DOHH2 (cell line): Measurements from ENCODE around the gene ZFYVE16.
"Not testable (repeated sequence)": the region's sequence is repeated elsewhere in the genome, so short reads cannot be mapped to it uniquely, and the experiment has no call there.

ENCODE experiments used
- H3F3A ChIP-seq: fragments of 200-600 bp; sonication (generic), shearing (Covaris generic); 2 replicates; pipeline ENCODE4 v1.6.0; 2016; ENCODE audit warnings: antibody characterized with exemption, mild to moderate bottlenecking; ENCODE audit not compliant: control insufficient read depth, insufficient read depth
- H3K27ac ChIP-seq: fragments of 200-600 bp; sonication (generic); 2 replicates; pipeline ENCODE4 v1.5.1; 2014; ENCODE audit warnings: low read depth, mild to moderate bottlenecking, low read length, moderate library complexity
- H3K27me3 ChIP-seq: fragments of 200-600 bp; sonication (generic); 2 replicates; pipeline ENCODE4 v1.6.1; 2014; ENCODE audit warnings: mild to moderate bottlenecking, low read length, mixed read lengths; ENCODE audit not compliant: control insufficient read depth
- H3K36me3 ChIP-seq: fragments of 200-600 bp; sonication (generic); 2 replicates; pipeline ENCODE4 v1.6.1; 2014; ENCODE audit warnings: mild to moderate bottlenecking, low read length, moderate library complexity, mixed read lengths; ENCODE audit not compliant: control insufficient read depth
- H3K4me1 ChIP-seq: fragments of 200-600 bp; sonication (generic); 2 replicates; pipeline ENCODE4 v1.6.1; 2014; ENCODE audit warnings: mild to moderate bottlenecking, low read length, mixed read lengths; ENCODE audit not compliant: control insufficient read depth
- H3K4me2 ChIP-seq: fragments of 200-600 bp; sonication (generic); 2 replicates; pipeline ENCODE4 v1.6.0; 2014; ENCODE audit warnings: mild to moderate bottlenecking, low read length, moderate library complexity
- H3K4me3 ChIP-seq: fragments of 200-600 bp; sonication (generic); 2 replicates; pipeline ENCODE4 v1.5.1; 2014; ENCODE audit warnings: mild to moderate bottlenecking, low read length, mixed read lengths
- H3K79me2 ChIP-seq: fragments of 200-600 bp; sonication (generic); 2 replicates; pipeline ENCODE4 v1.6.1; 2014; ENCODE audit warnings: mild to moderate bottlenecking, low read length, mixed read lengths; ENCODE audit not compliant: control insufficient read depth
- H3K9me2 ChIP-seq: fragments of 200-600 bp; sonication (generic); replicated peaks from 2 replicates; pipeline ENCODE4 v1.6.1; 2014; ENCODE audit warnings: mild to moderate bottlenecking, low read length, mixed read lengths; ENCODE audit not compliant: control insufficient read depth
- H3K9me3 ChIP-seq: fragments of 200-600 bp; sonication (generic); 2 replicates; pipeline ENCODE4 v1.6.1; 2014; ENCODE audit warnings: antibody characterized with exemption, low read length, mixed read lengths; ENCODE audit not compliant: control insufficient read depth, insufficient read depth
- H4K20me1 ChIP-seq: fragments of 200-600 bp; sonication (generic); 2 replicates; pipeline ENCODE4 v1.6.0; 2014; ENCODE audit warnings: low read depth, mild to moderate bottlenecking, antibody characterized with exemption, low read length, moderate library complexity; ENCODE audit not compliant: control insufficient read depth, insufficient read depth
- EZH2phosphoT487 ChIP-seq: fragments of 200-600 bp; sonication (generic); IDR thresholded peaks from 2 replicates; pipeline ENCODE4 v1.6.1; 2017; ENCODE audit warnings: borderline replicate concordance, mild to moderate bottlenecking, antibody characterized with exemption, low read length, moderate library complexity, mixed read lengths
- TF ChIP-seq, protein P1 (sequence below): fragments of 200-600 bp; sonication (generic); IDR thresholded peaks from one replicate; pipeline ENCODE4 v1.5.1; 2014; ENCODE audit warnings: antibody characterized with exemption, mild to moderate bottlenecking, low read depth, low read length; ENCODE audit not compliant: poor library complexity, severe bottlenecking

The ZFYVE16 gene

DNA sequence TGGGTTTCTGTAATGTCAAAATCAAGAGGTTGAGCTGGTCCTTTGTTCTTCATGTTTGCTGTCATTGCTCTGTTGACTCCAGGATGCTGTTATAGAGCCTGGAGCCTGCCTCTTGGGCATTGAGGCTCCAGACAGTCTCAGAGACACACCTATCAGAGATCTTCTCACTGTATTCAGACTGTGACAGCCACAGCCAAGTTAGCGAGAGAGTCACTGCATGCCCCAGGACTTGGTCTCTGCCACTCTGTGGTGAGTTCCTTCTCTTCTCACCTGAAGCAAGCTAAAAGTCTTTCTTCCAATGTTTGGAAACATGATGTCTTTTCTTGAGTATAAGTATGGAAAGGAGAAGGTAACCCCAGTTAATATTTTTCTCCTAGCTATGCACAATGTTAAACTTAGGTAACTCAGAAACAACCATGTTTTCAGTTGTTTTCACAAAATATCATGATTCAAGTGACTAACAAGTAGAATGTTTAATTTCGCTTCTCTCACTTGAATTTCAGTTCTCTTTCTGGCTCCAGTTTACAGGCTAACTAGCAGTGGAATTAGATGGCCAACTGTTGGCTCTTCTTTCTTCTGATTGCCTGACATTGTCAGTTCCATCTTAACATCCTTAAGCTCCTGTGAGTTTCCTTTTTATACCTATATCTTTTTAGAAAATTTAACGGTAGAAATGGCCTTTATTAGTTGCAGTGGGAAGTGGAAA, 20.6 kb upstream of the ZFYVE16 start:
- no peak overlapping the region for H3K4me2 ChIP-seq
- no peaks in the 10 kb centered on the region for H3K36me3 ChIP-seq

DNA sequence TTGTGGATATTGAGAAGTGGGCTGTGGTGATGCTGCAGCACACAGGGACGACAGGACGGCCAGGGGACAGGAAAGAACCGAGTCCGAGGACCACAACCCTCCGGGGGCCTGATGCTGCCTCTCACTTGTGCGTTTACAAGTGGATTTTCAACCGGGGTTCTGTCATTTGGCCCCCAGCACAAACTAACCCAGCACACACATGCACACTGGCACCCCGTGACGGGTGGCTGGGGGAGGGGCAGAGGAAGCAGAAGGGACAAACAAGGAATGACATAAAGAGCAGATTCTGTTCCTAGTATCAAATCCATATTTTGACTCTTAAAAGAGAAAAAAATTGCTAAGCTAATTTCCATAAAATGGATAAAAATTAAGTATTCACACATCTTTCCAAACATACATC, 18.3 kb upstream of the ZFYVE16 start:
- Histone ChIP-seq H3K4me2 (no peak overlapping the region), H3K9me3 (no peaks in the 10 kb centered on the region), H3K27ac (no peak overlapping the region), H3K4me3 (no peak overlapping the region), H3K4me1 (no peaks in the 10 kb centered on the region), H3F3A (no peaks in the 10 kb centered on the region), H3K79me2 (no peaks in the 10 kb centered on the region), H4K20me1 (no peaks in the 10 kb centered on the region), H3K9me2 (no peaks in the 10 kb centered on the region), H3K36me3 (no peaks in the 10 kb centered on the region), H3K27me3 (no peaks in the 10 kb centered on the region)
- TF ChIP-seq EZH2phosphoT487, result no peak
- TF ChIP-seq, protein P1, sequence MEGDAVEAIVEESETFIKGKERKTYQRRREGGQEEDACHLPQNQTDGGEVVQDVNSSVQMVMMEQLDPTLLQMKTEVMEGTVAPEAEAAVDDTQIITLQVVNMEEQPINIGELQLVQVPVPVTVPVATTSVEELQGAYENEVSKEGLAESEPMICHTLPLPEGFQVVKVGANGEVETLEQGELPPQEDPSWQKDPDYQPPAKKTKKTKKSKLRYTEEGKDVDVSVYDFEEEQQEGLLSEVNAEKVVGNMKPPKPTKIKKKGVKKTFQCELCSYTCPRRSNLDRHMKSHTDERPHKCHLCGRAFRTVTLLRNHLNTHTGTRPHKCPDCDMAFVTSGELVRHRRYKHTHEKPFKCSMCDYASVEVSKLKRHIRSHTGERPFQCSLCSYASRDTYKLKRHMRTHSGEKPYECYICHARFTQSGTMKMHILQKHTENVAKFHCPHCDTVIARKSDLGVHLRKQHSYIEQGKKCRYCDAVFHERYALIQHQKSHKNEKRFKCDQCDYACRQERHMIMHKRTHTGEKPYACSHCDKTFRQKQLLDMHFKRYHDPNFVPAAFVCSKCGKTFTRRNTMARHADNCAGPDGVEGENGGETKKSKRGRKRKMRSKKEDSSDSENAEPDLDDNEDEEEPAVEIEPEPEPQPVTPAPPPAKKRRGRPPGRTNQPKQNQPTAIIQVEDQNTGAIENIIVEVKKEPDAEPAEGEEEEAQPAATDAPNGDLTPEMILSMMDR, result no peak

More for the DNA sequence above, 20.6 kb upstream of the ZFYVE16 start:
- H3F3A ChIP-seq, result no peaks in the 10 kb centered on the region
- H4K20me1 ChIP-seq, result no peaks in the 10 kb centered on the region
- H3K4me1 ChIP-seq, result no peaks in the 10 kb centered on the region
- H3K4me3 ChIP-seq, result no peak overlapping the region
- TF ChIP-seq, protein P1, result no peak
- TF ChIP-seq EZH2phosphoT487, result no peak
- H3K79me2 ChIP-seq, result no peaks in the 10 kb centered on the region
- H3K9me2 ChIP-seq, result no peaks in the 10 kb centered on the region
- H3K27me3 ChIP-seq, result no peaks in the 10 kb centered on the region
- H3K27ac ChIP-seq, result no peak overlapping the region
- H3K9me3 ChIP-seq, result no peaks in the 10 kb centered on the region

DNA sequence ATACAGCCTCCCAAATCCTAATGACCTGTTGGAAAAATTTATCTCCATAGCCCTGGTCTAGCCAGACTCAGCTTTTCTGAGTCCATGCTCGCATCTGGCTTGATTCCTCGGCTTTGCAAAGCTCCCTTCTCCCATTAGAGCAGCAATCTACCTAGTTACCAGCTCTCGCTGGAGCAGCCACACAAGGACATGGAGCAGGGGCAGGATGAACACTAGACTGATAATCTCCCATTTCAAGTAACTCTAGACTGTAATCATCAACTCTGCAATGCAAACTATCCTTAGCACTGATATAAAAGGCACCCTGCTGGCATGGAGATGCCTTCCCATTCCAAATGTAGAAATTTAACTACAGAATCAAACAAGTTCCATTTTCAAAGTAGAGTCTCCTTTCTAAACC, 17.5 kb upstream of the ZFYVE16 start:
- not testable (repeated sequence) for H3K9me3 ChIP-seq, H3K9me2 ChIP-seq, H3K4me3 ChIP-seq

DNA sequence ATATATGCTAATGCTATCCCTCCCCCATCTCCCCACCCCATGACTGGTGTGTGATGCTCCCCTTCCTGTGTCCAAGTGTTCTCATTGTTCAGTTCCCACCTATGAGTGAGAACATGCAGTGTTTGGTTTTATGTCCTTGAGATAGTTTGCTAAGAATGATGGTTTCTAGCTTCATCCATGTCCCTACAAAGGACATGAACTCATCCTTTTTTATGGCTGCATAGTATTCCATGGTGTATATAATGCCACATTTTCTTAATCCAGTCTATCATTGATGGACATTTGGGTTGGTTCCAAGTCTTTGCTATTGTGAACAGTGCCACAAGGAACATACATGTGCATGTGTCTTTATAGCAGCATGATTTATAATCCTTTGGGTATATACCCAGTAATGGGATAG, 16.6 kb upstream of the ZFYVE16 start:
- not testable (repeated sequence) for H3K9me2 ChIP-seq, H3F3A ChIP-seq, H3K4me3 ChIP-seq, H3K9me3 ChIP-seq, H3K4me1 ChIP-seq, H4K20me1 ChIP-seq, H3K27me3 ChIP-seq, H3K36me3 ChIP-seq, H3K4me2 ChIP-seq, H3K79me2 ChIP-seq, H3K27ac ChIP-seq

More for the DNA sequence above, 17.5 kb upstream of the ZFYVE16 start:
- not testable (repeated sequence) for H3K4me1 ChIP-seq, H3F3A ChIP-seq, H3K4me2 ChIP-seq, H4K20me1 ChIP-seq, H3K27ac ChIP-seq, H3K79me2 ChIP-seq, H3K27me3 ChIP-seq, H3K36me3 ChIP-seq
